HG02973 (cell line): ENCODE results near the gene KCTD5.
A peak's percentile ranks its signal among the peaks of the same experiment; 100 is the strongest.
"Not testable (repeated sequence)": the region's sequence is repeated elsewhere in the genome, so short reads cannot be mapped to it uniquely, and the experiment has no call there.

Experiments used
- ATAC-seq: cut with Tn5 transposase; IDR thresholded peaks from one replicate; pipeline ENCODE4 v1.9.1; 2021; ENCODE audit warnings: moderate library complexity; ENCODE audit not compliant: unreplicated experiment

Gene KCTD5

GRCh38 chr16:2682209-2683021 lies at the start of gene KCTD5:
TSS of gene KCTD5 (plus strand) at chr16:2682523. CDS start at chr16:2682549, 26 bp downstream.
- peak; percentile 52 for ATAC-seq

- not testable (repeated sequence) for ATAC-seq
These were observed 43.1 kb upstream of the KCTD5 start for GRCh38 chr16:2639071-2639721.

- not testable (repeated sequence) for ATAC-seq
These were observed 42.6 kb upstream of the KCTD5 start for GRCh38 chr16:2639722-2640072.

GRCh38 chr16:2642561-2642960 lies 39.8 kb upstream of the KCTD5 start:
- ATAC-seq: not testable (repeated sequence)

- ATAC-seq: not testable (repeated sequence)
These were observed 37.4 kb upstream of the KCTD5 start for GRCh38 chr16:2644754-2645453.

- ATAC-seq: not testable (repeated sequence)
These were observed 31.0 kb upstream of the KCTD5 start for GRCh38 chr16:2651268-2651871.

- ATAC-seq: not testable (repeated sequence)
These were observed 28.4 kb upstream of the KCTD5 start for GRCh38 chr16:2653915-2654314.

- ATAC-seq: not testable (repeated sequence)
These were observed 27.4 kb upstream of the KCTD5 start for GRCh38 chr16:2654949-2655348.

GRCh38 chr16:2656985-2657384 lies 25.3 kb upstream of the KCTD5 start:
- ATAC-seq: no peak

GRCh38 chr16:2657803-2658202 lies 24.5 kb upstream of the KCTD5 start:
- not testable (repeated sequence) for ATAC-seq

GRCh38 chr16:2659560-2659959 lies 22.8 kb upstream of the KCTD5 start:
- ATAC-seq: not testable (repeated sequence)

- not testable (repeated sequence) for ATAC-seq
These were observed 22.2 kb upstream of the KCTD5 start for GRCh38 chr16:2660014-2660662.

GRCh38 chr16:2660755-2661373 lies 21.5 kb upstream of the KCTD5 start:
- not testable (repeated sequence) for ATAC-seq

- ATAC-seq: no peak
These were observed 18.5 kb upstream of the KCTD5 start for GRCh38 chr16:2663553-2664546.

- ATAC-seq: no peak
These were observed 17.7 kb upstream of the KCTD5 start for GRCh38 chr16:2664574-2664982.

- not testable (repeated sequence) for ATAC-seq
These were observed 15.7 kb upstream of the KCTD5 start for GRCh38 chr16:2666671-2667070.

- ATAC-seq: not testable (repeated sequence)
These were observed 12.7 kb upstream of the KCTD5 start for GRCh38 chr16:2669587-2669986.

- not testable (repeated sequence) for ATAC-seq
These were observed 12.3 kb upstream of the KCTD5 start for GRCh38 chr16:2670017-2670416.

- not testable (repeated sequence) for ATAC-seq
These were observed 11.1 kb upstream of the KCTD5 start for GRCh38 chr16:2671193-2671592.
